T-helper 2 cell treated with Interferon-gamma antibody and Interleukin-4, amounts not matched to agents 100 ng/mL and 5 ng/mL, for 36 hours (primary cell): ENCODE results near the gene NUFIP1. TPM values are rescaled to one million over a fixed set of nuclear protein-coding genes. Genes with fewer than 3 reads are reported as not detected.
"Not testable (repeated sequence)": the region's sequence is repeated elsewhere in the genome, so short reads cannot be mapped to it uniquely, and the experiment has no call there.

ENCODE experiments used
- intact Hi-C: fragments of 100-400 bp; cut with micrococcal nuclease; formaldehyde crosslinking; loops from one replicate; pipeline ENCODE4 v1.15.1; 2023
- total RNA-seq: library from RNA; stranded (reverse); gene quantifications from 2 replicates; pipeline ENCODE4 v1.2.3, GENCODE V29; 2022

The NUFIP1 gene
- total RNA-seq, result 6.1 and 6.3 TPM in 2 replicates

DNA sequence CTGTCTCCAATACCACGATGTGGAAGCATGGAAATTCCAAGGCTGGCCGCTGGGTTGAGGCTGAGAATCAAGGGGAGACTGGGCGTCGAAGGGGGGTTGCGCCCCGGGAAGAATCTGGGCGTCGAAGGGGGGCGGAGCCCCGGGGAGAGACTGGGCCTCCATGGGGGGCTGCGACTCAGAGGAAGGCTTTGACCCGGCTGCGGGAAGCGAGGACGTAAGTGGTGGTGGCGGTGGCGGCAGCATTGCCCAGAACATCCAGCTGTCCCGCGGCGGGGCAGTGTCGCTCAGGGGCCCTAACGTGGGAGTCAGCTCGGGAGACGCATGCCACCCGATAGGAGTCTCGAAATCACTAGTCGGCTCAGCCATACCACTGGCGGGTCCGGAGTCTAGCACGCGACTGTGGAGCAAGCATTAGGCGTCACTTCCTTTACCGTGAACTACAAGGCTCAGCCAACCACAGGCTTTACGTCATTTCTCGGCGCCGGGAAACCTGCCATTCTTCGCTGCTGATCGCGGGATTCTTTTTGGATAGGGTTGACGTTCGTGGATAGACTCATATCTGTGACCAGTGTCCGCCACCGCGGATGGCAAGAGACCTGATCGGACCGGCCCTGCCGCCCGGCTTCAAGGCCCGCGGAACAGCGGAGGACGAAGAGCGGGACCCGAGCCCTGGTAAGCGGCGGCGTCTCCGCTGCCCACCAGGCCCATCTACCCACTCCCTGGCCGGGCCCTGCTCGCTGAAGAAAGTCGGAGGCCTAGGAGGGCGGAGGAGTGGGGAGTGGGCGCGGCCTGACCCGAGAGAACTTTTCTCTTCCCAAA, at the start of gene NUFIP1, which contains the start of gene GPALPP1:
TSS of gene NUFIP1 (minus strand) at position 401 of the 819 bp plus-strand sequence. CDS start at position 366, 35 bp downstream.
TSS of gene GPALPP1 (plus strand) at position 468 of the 819 bp plus-strand sequence. CDS start at position 585, 117 bp downstream.
- intact Hi-C loops, result loop anchor here (1.0 to 2.0 kb wide), 6 partner anchors 71 to 1064 kb away; partner anchors contain the start of genes COG3, GTF2F2, TPT1 and ZC3H13

DNA sequence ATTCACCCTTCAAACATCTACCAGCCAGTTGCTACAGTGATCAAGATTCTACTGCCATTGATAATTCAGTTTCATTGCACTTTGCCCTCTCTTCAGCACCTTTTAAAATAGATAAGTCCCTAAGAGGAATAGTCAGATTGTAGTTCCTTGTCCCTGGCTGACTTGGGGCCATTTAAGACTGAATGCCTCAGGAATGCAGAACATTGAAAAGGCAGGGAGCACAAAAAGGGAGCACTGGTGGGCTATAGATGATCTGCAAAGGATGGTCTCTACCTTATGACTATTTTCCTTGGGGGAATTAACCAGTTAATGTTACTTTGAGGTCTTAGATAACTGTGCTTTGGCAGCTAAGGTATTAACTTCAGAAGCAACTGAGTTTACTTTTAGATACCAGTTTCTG, 46.9 kb upstream of the NUFIP1 start:
- intact Hi-C loops, result no loop called here

DNA sequence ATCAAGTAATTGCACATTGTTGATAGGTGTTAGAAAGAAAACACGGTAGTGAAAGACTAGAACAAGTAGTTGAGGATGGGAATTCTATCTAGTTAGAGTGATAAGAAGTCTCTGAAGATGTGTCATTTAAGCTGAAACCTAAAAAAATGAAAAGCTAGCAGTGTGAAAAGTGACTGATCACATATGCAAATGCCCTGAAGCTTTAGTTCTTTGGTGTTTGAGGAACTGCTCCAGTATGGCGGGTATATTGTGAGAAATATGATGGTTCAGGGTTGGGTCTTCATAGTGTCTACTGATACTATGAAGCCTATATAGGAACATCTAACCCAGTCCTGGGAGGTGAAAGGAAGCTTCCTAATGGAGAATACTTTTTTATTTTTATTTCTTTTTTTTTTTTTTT, 45.1 kb upstream of the NUFIP1 start:
- intact Hi-C loops, result no loop called here

DNA sequence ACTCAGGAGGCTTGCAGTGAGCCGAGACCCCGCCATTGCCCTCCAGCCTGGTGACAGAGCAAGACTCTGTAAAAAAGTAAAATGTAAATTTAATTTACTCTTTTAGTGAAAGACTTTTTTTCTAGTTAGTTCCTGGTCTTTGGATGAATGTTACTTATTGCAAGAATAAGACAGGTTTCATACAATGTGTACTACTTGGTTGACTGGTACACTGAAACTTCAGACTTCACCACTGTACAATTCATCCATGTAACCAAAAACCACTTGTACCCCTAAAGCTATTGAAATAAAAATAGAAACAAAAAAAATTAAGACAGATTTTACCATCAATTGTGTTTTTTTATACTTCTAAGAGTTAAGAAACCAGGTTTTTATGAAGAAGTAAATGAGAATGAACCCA, 35.6 kb upstream of the NUFIP1 start:
- intact Hi-C loops, result no loop called here

DNA sequence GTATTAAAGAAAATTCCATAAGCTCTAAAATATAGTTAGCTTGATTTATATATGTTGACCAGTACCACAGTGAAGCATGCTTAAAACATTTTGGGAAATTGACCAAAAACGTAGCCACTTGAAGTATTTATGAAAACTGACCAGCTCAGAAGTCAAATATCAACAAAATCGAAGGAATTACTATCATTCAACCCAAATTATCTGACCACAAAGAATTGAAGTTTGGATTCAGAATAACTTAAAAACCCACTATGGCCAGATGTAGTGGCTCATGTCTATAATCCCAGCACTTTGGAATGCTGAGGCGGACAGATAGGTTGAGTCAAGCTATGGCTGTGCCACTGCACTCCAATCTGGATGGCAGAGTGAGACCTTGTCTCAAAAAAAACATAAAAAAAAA, 32.0 kb upstream of the NUFIP1 start:
- intact Hi-C loops, result no loop called here

DNA sequence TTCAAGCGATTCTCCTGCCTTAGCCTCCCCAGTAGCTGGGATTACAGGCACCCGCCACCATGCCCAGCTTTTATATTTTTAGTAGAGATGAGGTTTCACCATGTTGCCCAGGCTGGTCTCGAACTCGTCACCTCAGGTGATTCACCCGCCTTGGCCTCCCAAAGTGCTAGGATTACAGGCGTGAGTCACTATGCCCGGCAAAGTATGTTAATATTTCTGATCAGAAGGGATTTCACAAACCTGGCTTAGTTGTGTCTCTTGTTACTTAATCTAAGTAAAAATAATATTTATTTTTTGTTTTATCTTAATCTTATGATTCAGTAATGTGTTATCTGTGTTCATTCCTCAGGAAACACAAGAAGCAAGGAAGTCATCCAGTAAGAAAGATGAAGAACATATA, 30.7 kb upstream of the NUFIP1 start:
- intact Hi-C loops, result not testable (repeated sequence)

DNA sequence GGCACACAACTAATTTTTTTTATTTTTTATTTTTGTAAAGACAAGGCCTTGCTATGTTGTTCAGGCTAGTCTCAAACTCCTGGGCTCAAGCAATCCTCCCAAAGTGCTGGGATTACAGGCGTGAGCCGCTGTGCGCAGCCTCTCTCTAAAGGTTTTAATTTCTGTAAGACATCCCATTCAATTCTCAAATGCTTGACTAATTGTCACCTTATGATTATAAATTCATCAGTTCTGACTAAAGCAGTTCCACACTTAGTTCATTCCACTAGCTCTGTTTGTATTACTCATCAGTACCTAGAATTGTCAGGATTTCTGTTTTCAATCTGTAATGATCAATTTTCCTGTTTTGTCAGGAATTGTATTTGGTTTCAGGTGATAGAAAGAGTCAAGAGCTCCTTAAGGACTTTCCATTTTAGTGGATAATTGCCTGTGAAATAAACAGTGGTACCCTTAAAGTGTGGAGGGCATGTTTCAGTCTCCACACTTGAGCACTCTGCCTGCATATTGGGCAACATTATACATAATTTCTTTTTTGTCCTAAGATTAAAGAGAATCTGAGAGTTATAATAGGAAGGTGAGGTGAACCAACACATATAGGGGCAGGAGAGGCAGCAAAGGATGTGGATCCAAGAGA, 27.6 kb upstream of the NUFIP1 start:
- intact Hi-C loops, result no loop called here

DNA sequence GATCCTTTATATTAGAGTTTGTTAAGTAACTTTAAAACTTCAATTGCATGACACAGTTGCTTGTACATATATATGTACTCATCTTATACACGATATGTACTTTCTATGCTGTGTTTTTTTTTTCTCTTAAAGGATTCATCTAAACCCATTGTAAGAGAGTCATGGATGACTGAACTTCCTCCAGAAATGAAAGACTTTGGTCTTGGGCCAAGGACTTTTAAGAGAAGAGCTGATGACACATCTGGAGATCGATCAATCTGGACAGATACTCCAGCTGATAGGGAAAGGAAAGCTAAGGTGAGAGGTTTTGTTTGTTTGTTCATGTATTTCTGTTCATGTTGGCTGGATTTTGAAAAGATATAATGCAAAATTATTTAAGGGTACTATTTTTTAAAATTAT, 26.0 kb upstream of the NUFIP1 start:
- intact Hi-C loops, result no loop called here

DNA sequence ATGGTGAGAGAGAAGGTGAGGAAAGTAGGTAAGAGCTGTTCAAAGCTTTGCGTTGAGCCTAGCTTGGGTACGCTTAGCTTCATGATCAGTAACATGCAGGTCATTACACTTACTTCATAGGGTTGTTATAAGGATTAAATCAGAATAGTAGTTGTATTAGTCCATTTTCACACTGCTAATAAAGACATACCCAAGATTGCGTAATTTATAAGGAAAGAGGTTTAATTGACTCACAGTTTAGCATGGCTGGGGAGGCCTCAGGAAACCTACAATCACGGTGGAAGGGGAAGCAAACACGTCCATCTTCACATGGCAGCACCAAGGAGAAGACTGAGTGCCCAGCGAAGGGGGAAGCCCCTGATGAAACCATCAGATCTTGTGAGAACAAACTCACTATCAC, 21.9 kb upstream of the NUFIP1 start:
- intact Hi-C loops, result no loop called here

DNA sequence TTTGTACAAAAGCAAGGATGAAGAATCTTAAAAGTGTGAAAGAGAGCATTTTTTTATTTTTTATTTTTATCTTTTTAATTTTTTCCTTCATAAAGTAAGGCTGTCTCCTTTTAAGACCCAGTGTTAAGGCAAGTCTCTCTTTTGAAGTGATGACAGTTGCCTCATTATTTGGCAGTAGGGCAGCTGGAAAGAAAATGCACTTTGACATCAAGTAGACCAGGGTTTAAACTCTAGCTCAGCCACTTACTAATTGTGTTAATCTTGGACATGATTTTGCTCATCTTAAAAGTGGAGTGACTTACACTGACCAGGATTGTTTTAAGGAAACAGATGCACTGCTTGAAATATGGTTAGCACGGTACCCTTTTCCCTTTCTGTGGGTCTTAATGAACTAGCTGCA, 18.6 kb upstream of the NUFIP1 start:
- intact Hi-C loops, result no loop called here

DNA sequence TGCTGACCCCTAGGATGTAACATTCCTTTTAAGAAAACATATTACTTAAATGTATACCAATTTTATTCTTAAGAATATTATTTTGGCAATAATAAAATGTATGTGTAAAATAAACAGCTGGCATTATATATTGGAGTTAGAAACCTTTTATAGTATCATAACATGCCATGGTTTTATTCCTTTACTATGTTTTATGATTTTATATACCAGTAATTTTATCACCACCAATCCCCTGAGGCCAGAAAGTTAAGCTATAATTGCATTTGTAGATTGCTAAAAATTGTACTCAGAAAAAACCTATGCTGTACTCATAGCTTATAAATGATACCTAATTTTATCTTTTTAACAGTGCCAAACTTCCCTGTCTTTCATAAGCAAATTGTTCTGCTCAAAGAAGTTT, 18.0 kb upstream of the NUFIP1 start:
- intact Hi-C loops, result no loop called here

DNA sequence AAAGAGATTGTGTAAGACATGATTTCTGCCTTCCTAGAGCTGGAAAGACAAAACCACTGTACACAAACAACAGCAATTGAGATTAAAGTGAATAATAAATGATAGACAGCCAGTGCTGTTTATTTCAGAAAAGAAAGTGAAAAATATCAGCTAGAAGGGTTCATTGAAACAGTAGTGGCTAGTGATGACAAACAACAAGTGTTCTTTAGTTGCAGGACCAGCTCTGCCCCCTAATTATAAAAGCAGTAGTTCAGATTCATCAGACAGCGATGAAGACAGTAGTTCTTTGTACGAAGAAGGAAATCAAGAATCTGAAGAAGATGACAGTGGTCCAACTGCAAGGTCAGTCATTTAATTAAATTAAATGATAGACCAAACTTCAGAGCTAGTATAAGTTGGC, 14.8 kb upstream of the NUFIP1 start:
- intact Hi-C loops, result no loop called here

DNA sequence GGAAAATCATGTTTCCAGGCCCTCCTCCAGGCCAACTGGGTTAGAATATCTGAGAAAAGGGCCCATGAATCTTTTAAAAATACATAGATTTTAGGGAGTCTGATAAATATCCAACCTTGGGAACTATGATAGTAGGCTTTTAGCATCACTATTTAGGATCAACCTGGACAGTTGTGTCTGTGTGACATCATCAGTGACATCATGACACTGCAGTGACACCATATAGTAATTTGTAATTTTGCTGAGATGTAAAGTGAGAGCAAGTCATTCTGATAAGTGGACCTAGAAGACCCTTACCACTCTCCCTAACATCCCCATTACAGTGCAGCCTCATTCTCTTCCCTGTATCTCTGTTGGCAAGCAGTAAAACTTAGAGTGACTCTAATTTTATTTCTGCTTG, 14.1 kb upstream of the NUFIP1 start:
- intact Hi-C loops, result no loop called here

DNA sequence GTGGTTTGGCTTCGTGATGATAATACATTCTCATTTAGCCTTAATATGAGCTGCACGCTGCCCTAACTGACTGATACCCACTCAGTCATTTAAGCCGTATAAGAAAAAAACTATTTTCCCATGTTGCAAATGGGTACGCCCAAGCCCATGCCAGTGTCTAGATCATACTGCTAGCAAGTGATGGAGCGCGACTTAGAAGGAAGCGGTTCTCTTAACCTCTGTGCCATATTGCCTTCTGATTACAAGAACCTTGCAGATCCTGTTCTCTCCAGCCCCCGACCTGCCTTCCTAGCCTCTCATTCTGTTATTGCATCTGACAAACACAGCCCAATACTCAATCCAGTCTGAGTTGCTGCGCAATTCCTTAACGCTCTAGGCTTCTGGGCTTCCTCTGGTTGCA, 670 bp upstream of the NUFIP1 start:
- intact Hi-C loops, result loop anchor here (1.0 to 2.0 kb wide), 6 partner anchors 72 to 1063 kb away; partner anchors contain the start of genes COG3, GTF2F2, TPT1 and ZC3H13

DNA sequence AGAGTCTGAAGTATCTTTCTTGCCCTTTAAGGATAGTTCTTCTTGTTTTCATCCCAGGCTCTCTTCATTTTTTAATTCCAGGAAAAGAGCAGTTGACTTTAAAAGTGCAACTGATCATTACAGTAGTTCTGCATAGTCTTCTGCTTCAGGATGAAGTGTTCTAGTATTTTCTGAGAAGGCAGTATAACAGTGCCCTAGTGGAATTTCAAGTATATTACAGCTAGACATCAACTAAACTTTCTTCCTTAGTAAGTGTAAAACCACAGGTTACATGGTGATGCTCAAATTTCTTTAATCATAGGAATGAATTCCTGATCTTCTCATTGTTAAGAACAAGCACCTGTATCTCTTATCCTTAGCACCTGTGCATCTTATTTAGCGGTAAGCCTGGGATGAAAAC, 10.9 kb downstream of the NUFIP1 start:
- intact Hi-C loops, result no loop called here

DNA sequence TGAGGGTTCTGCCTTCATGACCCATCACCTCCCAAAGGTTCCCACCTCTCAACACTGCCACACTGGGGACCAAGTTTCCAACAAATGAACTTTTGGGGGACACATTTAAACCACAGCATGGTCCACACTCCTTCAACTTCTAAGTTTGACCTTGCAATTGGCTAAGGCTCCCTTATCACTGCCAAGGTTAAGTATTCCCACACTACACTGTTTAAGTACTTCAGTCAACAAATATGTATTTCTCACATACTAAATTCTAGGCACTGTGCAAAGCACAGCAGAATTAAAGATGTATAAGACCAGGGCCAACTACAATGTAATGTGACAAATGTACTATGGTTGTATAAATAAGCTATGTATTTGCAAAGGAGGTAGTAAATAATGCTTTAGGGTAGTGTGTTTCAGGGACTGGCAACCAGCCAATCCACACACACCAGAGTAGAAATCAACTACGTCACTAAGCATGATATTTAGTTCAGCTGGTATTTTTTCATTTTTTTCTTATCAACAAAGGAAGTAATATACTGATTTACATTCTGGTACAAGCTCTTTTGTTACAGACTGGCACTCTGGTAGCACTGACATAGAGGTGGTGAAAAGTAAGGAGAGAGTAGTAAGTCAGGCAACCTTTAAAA, 12.2 kb downstream of the NUFIP1 start:
- intact Hi-C loops, result no loop called here

DNA sequence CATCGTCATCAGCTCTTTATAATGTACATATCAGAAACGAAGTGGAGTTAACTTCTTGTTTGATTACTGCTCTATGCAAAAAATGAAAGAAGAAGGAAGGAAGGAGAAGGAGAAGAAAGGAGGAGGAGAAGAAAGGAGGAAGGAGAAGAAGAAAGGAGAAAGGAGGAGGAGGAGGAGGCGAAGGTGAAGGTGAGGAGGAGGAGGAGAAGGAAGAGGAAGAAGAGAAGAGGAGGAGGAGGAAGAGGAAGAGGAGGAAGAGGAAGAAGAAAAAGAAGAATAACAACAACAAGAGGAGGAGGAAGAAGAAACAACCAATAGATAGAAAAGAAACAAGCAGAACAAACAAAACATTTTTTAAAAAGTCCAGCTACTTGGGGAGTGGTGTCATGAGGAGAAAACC, 13.1 kb downstream of the NUFIP1 start:
- intact Hi-C loops, result no loop called here

DNA sequence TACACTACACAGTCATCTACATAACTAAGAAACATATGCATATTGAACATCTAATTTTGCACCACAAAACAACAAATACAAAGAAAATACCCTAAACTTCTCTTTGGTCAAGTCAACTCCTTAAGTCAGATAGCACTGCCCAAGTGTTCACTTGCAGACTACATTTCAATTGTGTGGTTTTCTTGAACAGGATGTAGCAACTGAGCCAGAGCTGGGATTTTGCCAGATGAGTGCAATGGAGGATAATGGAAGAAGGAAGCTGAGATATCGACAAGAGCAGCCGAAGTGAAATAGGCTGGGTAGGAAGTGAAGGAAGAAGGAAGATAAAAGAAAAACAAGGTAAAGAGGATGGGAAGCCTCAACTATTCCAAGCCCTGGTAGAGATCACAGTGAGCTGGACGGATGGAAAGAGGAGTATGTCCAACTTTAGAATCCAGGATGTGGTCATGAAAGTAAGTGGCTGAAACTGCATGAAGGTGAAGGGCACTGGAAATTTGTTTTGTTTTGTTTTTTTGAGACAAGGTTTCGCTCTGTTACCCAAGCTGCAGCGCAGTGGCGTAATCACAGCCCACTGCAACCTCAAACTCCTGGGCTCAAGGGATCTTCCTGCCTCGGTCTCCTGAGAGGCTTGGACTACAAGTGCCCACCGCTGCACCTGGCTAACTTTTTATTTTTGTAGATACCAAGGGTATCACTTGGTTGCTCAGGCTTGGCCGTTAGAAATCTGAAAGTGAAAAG, 15.0 kb downstream of the NUFIP1 start:
- intact Hi-C loops, result no loop called here

DNA sequence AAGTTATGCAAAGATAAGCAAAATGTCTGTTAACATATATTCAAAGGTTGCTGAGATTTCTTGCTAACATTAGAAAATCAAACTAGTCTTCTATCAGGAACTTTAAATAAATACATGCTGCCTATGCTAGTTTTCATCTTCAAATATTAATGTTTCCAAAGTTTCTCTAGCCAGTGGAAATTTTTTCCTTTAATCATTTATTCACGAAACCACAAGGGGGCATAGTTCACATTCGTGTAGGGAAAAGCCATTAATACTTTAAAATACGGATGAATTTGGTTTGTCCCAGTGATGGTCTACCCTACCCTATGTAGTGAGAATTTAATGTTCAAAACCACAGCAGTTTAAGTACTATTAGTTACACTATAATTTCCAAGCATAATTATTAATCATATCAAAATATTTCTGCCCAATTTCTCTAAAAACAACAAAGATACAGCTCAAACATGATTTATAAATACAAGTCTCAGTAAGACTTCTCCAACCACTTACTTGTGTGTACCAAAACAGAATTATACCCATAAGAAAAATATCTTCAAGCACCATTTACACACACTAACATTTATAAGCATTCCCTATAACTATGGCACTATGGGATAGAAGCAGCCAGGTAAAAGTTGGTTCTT, 16.2 kb downstream of the NUFIP1 start:
- intact Hi-C loops, result no loop called here

DNA sequence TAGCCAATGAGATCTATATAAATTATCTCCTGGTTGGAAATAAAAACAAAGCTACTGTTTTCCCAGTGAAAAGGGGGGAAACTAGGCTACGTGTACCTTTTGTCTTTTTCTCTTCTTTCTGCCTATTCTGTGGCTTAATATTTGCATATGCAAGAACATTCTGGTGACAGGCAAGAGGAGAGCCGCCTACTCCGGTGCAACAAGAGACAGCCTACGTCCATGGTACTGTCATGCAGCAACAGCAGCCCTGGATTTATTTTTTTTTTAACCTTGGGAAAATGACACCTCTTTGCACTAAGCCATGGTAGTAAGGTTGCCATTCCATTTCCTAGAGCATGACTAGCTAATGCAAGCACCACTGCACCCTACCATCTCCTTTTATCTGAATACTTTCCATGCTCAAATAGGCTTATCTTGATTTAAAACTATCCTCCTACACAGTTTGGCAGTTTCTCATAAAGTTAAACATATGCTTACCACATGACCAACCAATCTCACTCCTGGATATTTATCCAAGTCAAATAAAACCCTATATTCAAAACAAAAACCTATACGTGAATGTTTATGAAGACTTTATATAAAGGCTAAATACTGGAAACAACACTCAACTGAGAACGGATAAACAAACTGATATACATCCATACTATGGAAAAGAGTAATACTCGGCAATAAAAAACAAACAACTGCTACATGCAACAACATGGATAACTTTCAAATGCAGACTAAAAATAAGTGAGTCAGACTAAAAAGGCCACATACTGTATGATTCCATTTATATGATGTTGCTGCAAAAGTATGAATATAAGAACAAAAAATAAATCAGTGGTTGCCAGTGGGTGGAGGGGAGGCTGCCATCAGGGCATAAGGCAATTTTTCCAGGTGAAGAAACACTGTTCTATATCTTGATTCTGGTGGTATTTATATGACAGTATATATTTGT, 17.3 kb downstream of the NUFIP1 start:
- intact Hi-C loops, result no loop called here
